Mononuclear cell (primary cell): ENCODE data around the gene FOXK1. TPM values are rescaled to one million over a fixed set of nuclear protein-coding genes. Genes with fewer than 3 reads are reported as not detected.
"Not testable (repeated sequence)": the region's sequence is repeated elsewhere in the genome, so short reads cannot be mapped to it uniquely, and the experiment has no call there.

Source experiments
- H3K27me3 ChIP-seq: 2 replicates; pipeline ENCODE4 v1.6.0; 2011; ENCODE audit warnings: low read length, control low read depth; ENCODE audit not compliant: insufficient read depth
- H3K4me1 ChIP-seq: 2 replicates; pipeline ENCODE4 v1.5.1; 2011; ENCODE audit warnings: mild to moderate bottlenecking, low read length, control low read depth; ENCODE audit not compliant: insufficient read depth
- H3K4me3 ChIP-seq: 2 replicates; pipeline ENCODE4 v1.5.1; 2011; ENCODE audit warnings: mild to moderate bottlenecking, low read length, moderate library complexity
- H3K9me3 ChIP-seq: 2 replicates; pipeline ENCODE4 v1.5.1; 2011; ENCODE audit warnings: low read depth, mild to moderate bottlenecking, control low read depth, low read length
- total RNA-seq: library from RNA; depleted of rRNA; stranded (reverse); fragments of >200 nt; gene quantifications from one replicate; pipeline ENCODE4 v1.2.3, GENCODE V29; 2012

Gene FOXK1
- total RNA-seq, 1 donor, result 41.5 TPM

DNA sequence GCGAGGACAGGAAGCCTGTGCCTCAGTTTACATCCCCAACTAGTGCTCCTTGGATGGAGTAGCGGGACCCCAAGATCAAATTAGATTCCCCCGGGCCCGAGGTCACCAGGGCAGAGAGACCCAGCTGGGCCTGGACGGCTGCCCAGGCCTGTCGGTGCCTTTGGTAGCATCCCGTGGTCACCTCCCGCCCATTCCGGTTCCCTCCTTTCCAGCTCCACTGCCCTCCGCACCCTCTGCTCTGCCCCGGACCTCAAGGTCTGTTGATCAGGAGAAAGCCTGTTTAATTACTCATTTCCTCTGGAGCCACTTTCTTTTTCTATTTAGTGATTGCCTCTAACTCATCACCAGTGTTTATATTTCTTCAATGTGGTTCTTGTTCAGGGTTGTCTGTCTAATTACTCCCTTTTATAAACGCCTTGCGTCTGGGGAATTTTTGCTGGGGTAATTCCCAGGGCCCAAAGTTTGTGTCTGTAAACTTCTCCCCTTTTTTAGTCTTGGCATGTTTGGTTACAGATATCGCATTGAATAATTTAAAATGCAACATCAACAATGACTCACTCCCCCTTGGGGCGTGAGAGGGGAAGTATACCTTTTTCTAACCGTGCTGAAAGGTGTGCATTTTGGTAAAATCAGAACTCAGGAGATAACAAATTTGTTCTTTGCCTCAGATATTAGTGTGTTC, 1.9 kb downstream of the FOXK1 start:
- Histone ChIP-seq H3K27me3 (no peaks in the 10 kb centered on the region), H3K4me1 (peaks cover 37% of the 10 kb centered on the region), H3K4me3 (peak overlapping the region; percentile 67), H3K9me3 (no peaks in the 10 kb centered on the region)

DNA sequence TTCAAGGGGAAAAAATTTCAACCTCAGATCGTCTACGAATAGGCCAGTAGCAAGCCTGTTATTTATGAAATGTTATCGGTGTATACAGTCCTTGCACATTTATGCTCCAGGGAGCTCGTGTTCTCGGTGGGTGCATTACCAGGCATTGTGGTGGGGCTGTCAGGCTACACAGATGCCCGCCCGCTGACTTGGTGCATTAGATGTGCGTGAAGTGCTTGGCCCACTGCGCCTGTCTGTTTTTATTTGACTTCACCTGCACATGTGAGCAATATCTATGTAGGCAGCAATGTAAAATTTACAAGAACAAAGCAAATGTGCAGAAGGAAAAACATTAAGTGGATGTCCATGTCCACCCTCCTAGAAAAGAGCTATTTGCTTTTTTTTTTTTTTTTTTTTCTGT, 2.8 kb downstream of the FOXK1 start:
- Histone ChIP-seq H3K27me3 (no peaks in the 10 kb centered on the region), H3K4me3 (no peak overlapping the region), H3K9me3 (no peaks in the 10 kb centered on the region), H3K4me1 (peaks cover 41% of the 10 kb centered on the region)

DNA sequence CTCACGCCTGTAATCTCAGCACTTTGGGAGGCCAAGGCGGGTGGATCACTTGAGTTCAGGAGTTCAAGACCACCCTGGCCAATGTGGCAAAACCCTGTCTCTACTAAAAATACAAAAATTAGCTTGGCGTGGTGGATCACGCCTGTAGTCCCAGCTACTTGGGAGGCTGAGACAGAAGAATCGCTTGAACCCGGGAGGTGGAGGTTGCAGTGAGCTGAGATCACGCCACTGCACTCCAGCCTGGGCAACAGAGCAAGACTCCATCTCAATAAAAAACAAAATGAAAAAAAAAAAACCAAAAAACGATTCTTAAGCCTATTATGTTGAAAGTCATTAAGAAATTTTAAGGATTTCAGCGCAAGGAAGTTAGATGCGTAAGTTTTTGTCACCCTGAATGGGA, 3.6 kb downstream of the FOXK1 start:
- not testable (repeated sequence) for H3K4me3 ChIP-seq, H3K9me3 ChIP-seq, H3K27me3 ChIP-seq
- peaks cover 45% of the 10 kb centered on the region for H3K4me1 ChIP-seq

DNA sequence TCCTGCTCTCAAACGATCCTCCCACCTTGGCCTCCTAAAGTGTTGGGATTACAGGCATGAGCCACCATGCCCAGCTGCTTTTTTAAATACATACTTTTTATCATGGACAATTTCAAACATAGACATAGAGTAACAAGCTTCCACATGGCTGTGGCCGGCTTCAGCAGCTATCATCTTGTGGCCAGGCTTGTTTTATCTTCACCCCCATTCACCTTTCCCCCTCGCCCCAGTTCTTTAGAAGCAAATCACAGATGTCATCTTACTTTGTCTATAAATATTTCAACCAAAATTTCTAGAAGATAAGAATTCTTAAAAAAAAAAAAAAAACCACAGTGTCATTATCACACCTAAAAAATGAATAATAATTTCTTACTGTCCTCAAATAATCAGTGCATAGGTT, 5.9 kb downstream of the FOXK1 start:
- Histone ChIP-seq H3K4me3 (no peak overlapping the region), H3K4me1 (peaks cover 40% of the 10 kb centered on the region), H3K9me3 (no peaks in the 10 kb centered on the region), H3K27me3 (no peaks in the 10 kb centered on the region)

DNA sequence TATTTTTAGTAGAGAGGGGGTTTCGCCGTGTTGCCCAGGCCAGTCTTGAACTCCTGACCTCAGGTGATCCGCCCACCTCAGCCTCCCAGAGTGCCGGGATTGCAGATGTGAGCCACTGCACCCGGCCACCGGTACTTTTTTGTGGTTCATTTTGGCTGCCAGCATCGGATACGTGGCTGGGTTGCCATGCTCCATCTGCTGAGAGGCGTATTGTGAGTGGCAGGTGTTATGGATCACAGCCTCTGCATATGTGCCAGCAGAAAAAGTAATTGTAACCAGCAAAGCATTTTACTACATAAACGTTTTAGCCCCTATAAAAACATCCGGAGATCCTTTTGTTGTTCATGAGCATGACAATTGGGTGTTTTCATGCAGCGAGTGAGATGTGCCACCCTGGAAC, 7.1 kb downstream of the FOXK1 start:
- H3K4me1 ChIP-seq, result peaks cover 35% of the 10 kb centered on the region
- H3K4me3 ChIP-seq, result no peak overlapping the region
- no peaks in the 10 kb centered on the region for H3K9me3 ChIP-seq
- no peaks in the 10 kb centered on the region for H3K27me3 ChIP-seq

DNA sequence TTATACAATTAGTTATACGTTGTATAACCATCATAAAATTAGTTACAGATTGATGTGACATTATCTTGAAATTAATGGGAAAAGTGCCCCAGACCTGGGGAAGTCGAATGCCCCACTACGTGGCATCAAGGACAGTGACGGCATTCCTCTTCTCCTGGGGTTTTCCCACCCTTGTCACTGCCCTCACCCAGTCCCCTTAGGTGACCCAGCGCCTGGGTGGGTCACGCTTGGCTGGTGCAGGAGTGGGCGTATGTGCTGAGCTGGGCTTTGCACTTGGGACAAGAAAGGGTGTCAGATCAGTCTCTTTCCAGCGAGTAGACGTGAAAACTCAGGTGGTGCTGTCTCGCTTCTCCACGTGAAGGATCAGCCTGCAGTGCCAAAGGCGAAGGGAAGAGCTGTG, 7.6 kb downstream of the FOXK1 start:
- H3K4me3 ChIP-seq, result no peak overlapping the region
- H3K4me1 ChIP-seq, result peaks cover 29% of the 10 kb centered on the region
- H3K9me3 ChIP-seq, result no peaks in the 10 kb centered on the region
- no peaks in the 10 kb centered on the region for H3K27me3 ChIP-seq

DNA sequence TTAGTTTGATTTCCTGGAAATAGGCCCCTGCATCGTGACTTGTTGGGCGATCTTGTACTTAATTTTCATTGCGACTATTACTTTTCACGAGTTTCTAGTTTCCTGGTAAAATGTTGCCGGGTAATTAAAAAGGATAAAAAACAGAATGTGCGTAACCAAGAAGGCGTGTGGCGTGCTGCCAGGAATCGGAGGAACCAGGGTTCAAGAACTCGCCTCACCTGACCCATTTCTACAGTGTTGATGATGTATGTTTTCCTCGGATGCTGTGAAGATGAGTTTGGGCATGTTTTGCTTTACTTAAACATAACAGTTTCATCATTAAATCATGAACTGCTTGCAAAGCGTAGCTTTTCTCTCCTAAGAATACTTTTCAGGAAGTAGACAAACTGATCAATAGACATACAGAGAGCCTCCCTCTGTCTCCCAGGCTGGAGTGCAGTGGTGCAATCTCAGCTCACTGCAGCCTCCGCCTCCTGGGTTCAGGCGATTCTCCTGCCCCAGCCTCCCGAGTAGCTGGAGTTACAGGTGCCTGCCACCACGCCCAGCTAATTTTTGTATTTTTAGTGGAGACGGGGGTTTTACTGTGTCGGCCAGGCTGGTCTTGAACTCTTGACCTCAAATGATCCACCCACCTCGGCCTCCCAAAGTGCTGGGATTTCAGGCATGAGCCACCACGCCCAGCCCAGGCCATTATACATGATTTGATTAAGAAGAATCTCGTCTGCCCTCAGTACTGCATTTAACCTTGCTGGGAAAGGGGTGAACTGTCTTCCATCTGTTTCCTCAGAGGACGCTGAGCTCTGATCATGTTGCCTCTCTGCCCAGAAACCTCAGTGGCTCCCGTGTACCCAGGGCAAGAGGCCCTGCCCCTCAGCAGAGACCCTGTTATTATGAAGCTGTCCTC, 9.1 kb downstream of the FOXK1 start:
- H3K27me3 ChIP-seq, result no peaks in the 10 kb centered on the region
- no peaks in the 10 kb centered on the region for H3K9me3 ChIP-seq
- no peak overlapping the region for H3K4me3 ChIP-seq
- H3K4me1 ChIP-seq, result peaks cover 18% of the 10 kb centered on the region

DNA sequence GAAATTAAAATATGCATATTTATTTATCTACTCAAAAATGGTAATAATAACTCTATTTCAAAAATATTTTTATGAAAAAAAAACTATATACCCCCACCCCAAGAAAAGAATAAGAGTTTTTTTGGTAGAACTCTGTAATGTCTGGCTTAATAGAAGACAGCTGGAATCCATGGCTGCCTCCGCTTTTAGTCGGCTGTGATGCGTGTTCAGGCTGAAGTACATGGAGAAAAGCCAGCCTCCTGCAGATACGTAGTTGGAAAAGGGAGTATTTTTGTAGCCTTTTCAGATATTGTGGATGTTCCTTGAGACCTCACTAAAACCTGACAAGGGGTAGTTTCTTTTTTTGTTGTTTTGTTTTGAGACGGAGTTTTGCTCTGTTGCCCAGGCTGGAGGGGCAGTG, 10.0 kb downstream of the FOXK1 start:
- no peak overlapping the region for H3K4me3 ChIP-seq
- no peaks in the 10 kb centered on the region for H3K9me3 ChIP-seq
- no peaks in the 10 kb centered on the region for H3K27me3 ChIP-seq
- H3K4me1 ChIP-seq, result peaks cover 18% of the 10 kb centered on the region

DNA sequence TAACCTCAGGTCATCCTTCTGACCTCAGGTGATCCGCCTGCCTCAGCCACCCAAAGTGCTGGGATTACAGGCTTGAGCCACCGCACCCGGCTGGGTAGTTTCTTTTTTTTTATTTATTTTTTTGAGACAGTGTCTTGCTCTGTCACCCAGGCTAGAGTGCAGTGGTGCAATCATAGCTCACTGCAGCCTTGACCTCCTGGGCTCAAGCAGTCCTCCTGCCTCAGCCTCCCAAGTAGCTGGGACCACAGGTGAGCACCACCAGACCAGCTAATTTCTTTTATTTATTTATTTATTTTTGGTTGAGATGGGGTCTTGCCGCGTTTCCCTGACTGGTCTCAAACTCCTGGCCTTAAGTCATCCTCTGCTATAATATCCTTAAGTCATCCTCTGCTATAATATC, 10.5 kb downstream of the FOXK1 start:
- H3K27me3 ChIP-seq, H3K9me3 ChIP-seq, H3K4me3 ChIP-seq: not testable (repeated sequence)
- H3K4me1 ChIP-seq, result peaks cover 18% of the 10 kb centered on the region

DNA sequence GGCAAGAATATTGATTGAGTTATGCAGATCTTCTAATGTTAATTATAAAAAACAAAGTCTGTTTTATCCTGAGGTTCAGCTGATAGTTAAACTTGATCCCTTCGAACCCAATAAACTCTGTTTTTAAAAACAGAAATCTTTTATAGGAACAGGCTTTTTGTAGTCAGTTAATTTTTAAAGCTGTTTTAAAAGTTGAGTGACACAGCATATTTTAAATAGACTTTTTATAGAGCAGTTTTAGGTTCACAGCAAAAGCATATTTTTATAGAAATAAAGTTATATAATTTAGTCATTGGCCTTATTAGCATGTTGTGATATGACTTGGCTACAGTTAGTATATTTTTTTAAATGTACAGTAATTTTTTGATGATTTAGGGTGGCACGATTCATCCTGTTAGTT, 11.1 kb downstream of the FOXK1 start:
- Histone ChIP-seq H3K4me3 (no peak overlapping the region), H3K27me3 (no peaks in the 10 kb centered on the region), H3K4me1 (peaks cover 18% of the 10 kb centered on the region), H3K9me3 (no peaks in the 10 kb centered on the region)

DNA sequence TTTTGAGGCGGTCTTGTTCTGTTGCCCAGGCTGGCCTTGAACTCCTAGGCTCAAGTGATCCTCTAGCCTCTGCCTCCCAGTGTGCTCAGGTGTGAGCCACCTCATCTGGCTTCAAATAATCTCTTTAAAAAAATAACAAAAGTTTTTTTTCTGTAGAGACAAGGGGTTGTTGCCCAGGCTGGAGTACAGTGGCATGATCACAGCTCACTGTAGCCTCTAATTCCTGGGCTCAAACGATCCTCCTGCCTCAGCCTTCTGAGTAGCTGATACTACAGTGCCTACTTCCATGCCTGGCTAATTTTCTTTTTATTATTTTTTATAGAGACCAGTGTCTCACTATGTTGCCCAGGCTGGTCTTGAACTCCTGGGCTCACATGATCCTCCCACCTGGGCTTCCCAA, 11.7 kb downstream of the FOXK1 start:
- Histone ChIP-seq H3K4me3 (no peak overlapping the region), H3K4me1 (peaks cover 16% of the 10 kb centered on the region), H3K27me3 (no peaks in the 10 kb centered on the region), H3K9me3 (no peaks in the 10 kb centered on the region)

DNA sequence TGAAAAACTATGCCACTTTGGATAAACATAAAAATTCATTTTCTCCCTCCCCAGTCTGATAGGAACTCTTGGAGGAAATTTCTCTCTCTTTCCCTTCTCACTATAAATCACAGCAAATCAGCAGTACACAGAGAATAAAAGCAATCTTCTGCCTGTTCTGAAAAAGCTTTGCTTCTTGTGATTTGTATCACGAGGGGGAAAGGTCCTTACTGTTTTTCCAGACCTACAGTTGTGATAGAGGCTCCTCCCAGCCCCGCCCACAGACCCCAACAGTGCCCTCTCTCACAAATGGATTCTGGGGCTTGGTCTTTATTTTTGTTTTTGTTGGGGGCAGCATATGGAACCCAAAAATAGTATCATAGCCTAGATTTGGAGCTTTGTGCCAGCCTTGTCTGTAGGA, 12.2 kb downstream of the FOXK1 start:
- Histone ChIP-seq H3K27me3 (no peaks in the 10 kb centered on the region), H3K9me3 (no peaks in the 10 kb centered on the region), H3K4me3 (no peak overlapping the region), H3K4me1 (peaks cover 15% of the 10 kb centered on the region)

DNA sequence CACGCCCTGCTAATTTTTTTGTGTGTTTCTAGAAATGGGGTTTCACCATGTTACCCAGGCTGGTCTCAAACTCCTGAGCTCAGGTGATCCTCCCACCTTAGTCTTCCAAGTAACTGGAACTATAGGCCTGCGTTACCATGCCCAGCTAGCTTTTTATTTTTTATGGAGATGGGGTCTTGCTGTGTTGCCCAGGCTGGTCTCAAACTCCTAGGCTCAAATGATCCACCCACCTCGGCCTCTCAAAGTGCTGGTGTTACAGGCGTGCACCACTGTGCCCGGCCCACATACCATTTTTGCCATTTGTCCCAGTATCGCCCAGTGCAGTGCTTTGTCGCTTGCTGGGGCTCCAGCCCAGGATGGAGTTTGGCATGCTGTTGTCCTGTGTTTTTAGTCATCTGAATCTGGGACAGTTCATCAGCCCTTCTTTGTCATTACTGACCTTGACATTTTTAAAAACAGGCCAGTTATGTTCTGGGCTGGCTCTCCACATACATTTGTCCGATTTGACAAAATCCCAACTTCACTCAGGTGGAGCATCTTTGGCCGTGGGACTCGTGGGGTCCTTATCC, 16.7 kb downstream of the FOXK1 start:
- peaks cover 2% of the 10 kb centered on the region for H3K4me1 ChIP-seq
- no peaks in the 10 kb centered on the region for H3K27me3 ChIP-seq
- H3K9me3 ChIP-seq, result no peaks in the 10 kb centered on the region
- H3K4me3 ChIP-seq, result no peak overlapping the region

DNA sequence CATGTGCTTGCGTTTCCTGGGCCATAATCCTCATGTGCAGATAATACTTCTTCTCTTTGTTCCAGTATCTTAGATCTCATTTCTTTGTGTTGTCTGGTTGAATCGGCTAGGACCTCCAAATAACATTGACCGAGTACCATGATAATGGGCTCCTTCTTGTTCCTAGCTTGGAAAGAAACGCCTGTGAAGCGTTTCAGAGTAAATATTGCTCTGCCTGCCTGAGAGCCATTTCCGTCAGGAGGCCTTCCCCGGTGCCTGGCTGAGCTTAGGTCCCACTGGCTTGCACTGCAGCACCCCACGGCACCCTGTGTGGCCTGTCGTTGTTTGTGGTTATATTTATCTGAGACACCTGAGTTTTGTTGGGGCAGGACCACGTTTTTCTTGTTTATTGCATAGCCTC, 17.7 kb downstream of the FOXK1 start:
- Histone ChIP-seq H3K4me3 (no peak overlapping the region), H3K27me3 (no peaks in the 10 kb centered on the region), H3K9me3 (no peaks in the 10 kb centered on the region), H3K4me1 (peaks cover 5% of the 10 kb centered on the region)

DNA sequence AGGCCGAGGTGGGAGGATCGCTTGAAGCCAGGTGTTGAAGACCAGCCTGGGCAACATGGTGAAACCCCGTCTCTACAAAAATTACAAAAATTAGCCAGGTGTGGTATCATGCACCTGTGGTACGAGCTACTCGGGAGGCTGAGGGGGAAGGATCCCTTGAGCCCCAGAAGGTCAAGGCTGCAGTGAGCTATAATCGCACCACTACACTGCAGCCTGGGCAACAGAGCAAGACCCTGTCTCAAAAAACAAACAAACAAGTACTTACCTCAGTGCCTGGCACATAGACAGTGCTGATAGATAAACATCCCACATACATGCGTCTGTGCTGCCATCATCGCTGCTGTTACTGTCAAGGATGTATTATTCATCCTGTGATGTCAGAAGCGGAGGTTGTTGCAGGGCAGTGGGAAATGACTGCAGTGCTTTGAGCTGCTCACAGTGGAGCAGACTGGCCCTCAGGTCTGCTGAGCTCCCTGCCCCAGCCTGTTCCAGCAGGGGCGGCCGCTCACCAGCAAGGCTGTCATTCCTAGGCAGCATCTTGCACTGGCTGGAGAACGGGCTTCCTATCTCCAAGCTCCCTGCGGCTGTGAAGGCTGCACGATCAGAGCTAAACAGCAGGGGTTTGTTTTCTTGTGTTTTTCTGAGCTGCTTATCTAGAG, 18.6 kb downstream of the FOXK1 start:
- no peaks in the 10 kb centered on the region for H3K9me3 ChIP-seq
- H3K27me3 ChIP-seq, result no peaks in the 10 kb centered on the region
- no peak overlapping the region for H3K4me3 ChIP-seq
- peaks cover 13% of the 10 kb centered on the region for H3K4me1 ChIP-seq
